Measurements from ENCODE around the gene MAP3K12. TPM values are rescaled to one million over a fixed set of nuclear protein-coding genes. Genes with fewer than 3 reads are reported as not detected.

Gene MAP3K12
- total RNA-seq, 1 donor from 2014 or later = 11.9 TPM

DNA sequence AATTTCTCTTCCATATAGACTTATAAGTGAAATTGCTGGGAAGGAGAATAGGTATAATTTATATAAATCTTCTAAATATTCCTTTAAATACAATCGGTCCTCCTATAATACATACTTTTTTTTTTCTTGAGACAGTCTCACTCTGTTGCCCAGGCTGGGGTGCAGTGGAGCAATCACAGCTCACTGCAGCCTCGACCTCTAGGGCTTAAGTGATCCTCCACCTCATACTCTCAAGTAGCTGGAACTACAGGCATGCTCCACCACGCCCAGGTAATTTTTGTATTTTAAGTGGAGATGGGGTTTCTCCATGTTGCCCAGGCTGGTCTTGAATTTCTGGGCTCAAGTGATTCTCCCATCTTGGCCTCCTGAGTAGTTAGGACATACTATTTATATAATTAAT, 37.7 kb upstream of the MAP3K12 start:
- Mint-ChIP-seq H3K9me3 (ENCODE audit: low read depth) (no peaks in the 10 kb centered on the region), H3K27me3 (no peaks in the 10 kb centered on the region)

DNA sequence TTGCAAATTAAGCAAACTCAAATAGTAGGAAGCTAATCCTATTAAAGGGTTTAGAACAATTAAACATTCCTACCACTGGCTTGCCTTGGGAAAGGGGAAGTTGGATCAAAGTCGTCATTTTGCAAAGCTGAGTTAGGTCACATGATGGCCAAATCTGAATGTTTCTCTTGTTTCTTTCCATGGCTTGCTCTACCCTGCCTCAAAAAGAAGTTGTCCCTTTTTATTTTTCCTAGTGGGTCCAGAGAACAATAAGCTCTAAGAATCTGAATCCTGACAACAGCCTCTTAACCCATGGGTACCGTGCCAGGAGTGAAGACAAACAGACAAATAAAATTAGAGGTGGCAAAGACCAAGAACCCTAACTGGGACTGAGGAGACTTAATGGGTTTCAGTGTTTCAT, 34.2 kb upstream of the MAP3K12 start:
- no peak overlapping the region for H3K4me3 Mint-ChIP-seq (ENCODE audit: low read depth)

More for the DNA sequence above, 37.7 kb upstream of the MAP3K12 start:
- H3K27ac Mint-ChIP-seq = no peak overlapping the region
- TF ChIP-seq, protein P1, sequence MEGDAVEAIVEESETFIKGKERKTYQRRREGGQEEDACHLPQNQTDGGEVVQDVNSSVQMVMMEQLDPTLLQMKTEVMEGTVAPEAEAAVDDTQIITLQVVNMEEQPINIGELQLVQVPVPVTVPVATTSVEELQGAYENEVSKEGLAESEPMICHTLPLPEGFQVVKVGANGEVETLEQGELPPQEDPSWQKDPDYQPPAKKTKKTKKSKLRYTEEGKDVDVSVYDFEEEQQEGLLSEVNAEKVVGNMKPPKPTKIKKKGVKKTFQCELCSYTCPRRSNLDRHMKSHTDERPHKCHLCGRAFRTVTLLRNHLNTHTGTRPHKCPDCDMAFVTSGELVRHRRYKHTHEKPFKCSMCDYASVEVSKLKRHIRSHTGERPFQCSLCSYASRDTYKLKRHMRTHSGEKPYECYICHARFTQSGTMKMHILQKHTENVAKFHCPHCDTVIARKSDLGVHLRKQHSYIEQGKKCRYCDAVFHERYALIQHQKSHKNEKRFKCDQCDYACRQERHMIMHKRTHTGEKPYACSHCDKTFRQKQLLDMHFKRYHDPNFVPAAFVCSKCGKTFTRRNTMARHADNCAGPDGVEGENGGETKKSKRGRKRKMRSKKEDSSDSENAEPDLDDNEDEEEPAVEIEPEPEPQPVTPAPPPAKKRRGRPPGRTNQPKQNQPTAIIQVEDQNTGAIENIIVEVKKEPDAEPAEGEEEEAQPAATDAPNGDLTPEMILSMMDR (IDR thresholded peaks at IDR 0.05; ENCODE audit: unreplicated experiment) = no peak
- no peak overlapping the region for H3K4me3 Mint-ChIP-seq (ENCODE audit: low read depth)
- DNase-seq (ENCODE audit: low spot score, unreplicated experiment) = no peak
- peaks cover 25% of the 10 kb centered on the region for H3K36me3 Mint-ChIP-seq (ENCODE audit: insufficient read depth)
- H3K4me1 Mint-ChIP-seq (ENCODE audit: low read depth) = peaks cover 10% of the 10 kb centered on the region

DNA sequence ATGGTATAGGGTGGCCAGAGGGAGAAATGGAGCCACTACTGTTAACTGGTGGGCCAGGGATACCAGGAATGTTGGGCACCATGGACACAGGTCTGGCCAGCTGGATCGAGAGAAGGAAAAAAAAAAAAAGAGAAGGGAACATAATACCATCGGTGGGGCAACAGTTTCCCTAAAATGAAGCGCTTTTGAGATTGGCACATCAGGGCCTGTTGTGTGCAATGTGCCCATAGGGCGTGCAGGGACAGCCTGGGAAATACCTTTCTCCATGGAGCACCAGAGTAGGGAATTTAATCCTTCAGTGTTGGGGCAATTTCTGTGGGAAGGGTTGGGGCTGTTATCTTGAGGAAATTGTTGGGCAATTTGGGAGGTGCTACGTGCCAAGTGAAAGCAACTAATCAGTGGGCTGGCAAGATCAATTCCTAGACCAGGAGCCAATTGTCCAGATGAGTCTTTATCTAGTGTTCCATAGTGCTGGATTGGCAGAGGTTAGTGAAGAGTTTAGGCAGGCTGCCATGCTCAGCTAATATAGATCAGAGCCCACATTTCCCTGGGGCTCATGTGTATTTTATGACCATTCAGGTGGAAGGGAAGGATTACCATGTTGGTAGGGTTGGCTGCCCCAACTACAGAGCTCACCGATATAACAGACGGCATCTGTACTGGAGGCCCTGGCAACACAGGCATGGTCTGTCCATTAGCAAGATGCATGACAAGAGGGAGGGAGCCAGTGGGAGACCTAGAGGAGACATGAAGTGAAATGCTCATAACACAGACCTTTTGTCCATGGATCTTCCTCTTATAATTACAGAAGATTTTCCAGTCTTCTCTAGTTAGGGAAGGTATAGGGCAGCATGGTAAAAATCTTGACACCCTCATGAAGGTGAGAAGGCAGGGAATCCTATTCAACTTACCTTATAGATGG, 33.5 kb upstream of the MAP3K12 start:
- Mint-ChIP-seq H3K27me3 (no peaks in the 10 kb centered on the region), H3K4me1 (ENCODE audit: low read depth) (no peaks in the 10 kb centered on the region), H3K4me3 (ENCODE audit: low read depth) (no peak overlapping the region), H3K9me3 (ENCODE audit: low read depth) (no peaks in the 10 kb centered on the region), H3K36me3 (ENCODE audit: insufficient read depth) (peaks cover 21% of the 10 kb centered on the region), H3K27ac (no peak overlapping the region)
- TF ChIP-seq, protein P1 (IDR thresholded peaks at IDR 0.05; ENCODE audit: unreplicated experiment) = no peak
- DNase-seq (ENCODE audit: low spot score, unreplicated experiment) = no peak

More for the DNA sequence above, 34.2 kb upstream of the MAP3K12 start:
- Mint-ChIP-seq H3K4me1 (ENCODE audit: low read depth) (peaks cover 6% of the 10 kb centered on the region), H3K36me3 (ENCODE audit: insufficient read depth) (peaks cover 24% of the 10 kb centered on the region), H3K27me3 (no peaks in the 10 kb centered on the region), H3K9me3 (ENCODE audit: low read depth) (no peaks in the 10 kb centered on the region), H3K27ac (no peak overlapping the region)
- no peak for DNase-seq (ENCODE audit: low spot score, unreplicated experiment)
- TF ChIP-seq, protein P1 (IDR thresholded peaks at IDR 0.05; ENCODE audit: unreplicated experiment) = no peak

DNA sequence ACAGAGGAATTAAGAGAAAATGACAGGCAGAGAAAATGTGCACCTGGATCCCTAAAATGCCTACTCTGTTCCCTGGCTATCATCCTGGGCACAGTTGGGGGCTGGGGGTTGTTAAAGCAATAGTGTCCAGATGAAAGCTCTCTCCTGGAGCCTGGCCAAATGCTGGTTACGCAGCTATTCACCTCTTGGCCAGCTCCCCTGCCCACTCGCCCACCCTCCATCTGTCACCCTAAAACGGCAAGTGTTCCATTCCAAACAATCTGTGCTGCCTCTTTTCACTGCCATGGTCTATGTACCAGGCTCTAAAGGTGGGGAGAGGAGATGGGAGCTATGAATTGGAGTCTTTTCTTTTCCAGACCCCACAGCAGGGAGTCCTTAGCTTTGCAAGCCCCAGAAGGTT, 32.8 kb upstream of the MAP3K12 start:
- H3K36me3 Mint-ChIP-seq (ENCODE audit: insufficient read depth) = peaks cover 19% of the 10 kb centered on the region
- TF ChIP-seq, protein P1 (IDR thresholded peaks at IDR 0.05; ENCODE audit: unreplicated experiment) = no peak
- H3K9me3 Mint-ChIP-seq (ENCODE audit: low read depth) = no peaks in the 10 kb centered on the region
- no peak for DNase-seq (ENCODE audit: low spot score, unreplicated experiment)
- no peaks in the 10 kb centered on the region for H3K27me3 Mint-ChIP-seq
- H3K4me3 Mint-ChIP-seq (ENCODE audit: low read depth) = no peak overlapping the region
- no peaks in the 10 kb centered on the region for H3K4me1 Mint-ChIP-seq (ENCODE audit: low read depth)
- H3K27ac Mint-ChIP-seq = no peak overlapping the region

DNA sequence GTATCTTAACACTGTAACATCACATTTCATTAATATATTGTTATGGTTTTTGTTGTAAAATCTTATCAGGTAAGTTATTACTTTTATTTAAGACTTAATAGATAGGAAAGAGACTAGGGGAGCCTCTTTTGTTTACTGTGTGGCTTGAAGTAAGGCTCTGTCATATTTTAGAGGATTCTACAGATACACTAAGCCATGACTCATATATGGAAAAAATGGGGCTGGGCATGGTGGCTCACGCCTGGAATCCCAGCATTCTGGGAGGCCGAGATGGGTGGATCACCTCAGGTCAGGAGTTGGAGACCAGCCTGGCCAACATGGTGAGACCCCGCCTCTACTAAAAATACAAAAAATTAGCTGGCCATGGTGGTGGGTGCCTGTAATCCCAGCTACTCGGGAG, 31.7 kb upstream of the MAP3K12 start:
- Mint-ChIP-seq H3K27me3 (no peaks in the 10 kb centered on the region), H3K4me1 (ENCODE audit: low read depth) (no peaks in the 10 kb centered on the region), H3K4me3 (ENCODE audit: low read depth) (no peak overlapping the region), H3K27ac (no peak overlapping the region), H3K9me3 (ENCODE audit: low read depth) (no peaks in the 10 kb centered on the region), H3K36me3 (ENCODE audit: insufficient read depth) (peaks cover 21% of the 10 kb centered on the region)
- DNase-seq (ENCODE audit: low spot score, unreplicated experiment) = no peak
- TF ChIP-seq, protein P1 (IDR thresholded peaks at IDR 0.05; ENCODE audit: unreplicated experiment) = no peak

Measured in progenitor cell of endocrine pancreas (in vitro differentiated cells).